Tibial nerve (tissue), 4 donors: ENCODE results near the gene ABHD8. TPM values are rescaled to one million over a fixed set of nuclear protein-coding genes. Genes with fewer than 3 reads are reported as not detected.
A peak's percentile ranks its signal among the peaks of the same experiment; 100 is the strongest.

Source experiments
- DNase-seq, 2 donors: peaks; one replicate each; pipeline ENCODE4 v3.0.0-alpha.2; 2019; ENCODE audit warnings: low spot score in 2 of 2
- H3K27ac ChIP-seq, 4 donors: fragments of 200-600 bp; sonication (generic) in 3 of 4; one replicate each; pipeline ENCODE4 v1.5.1; 2017 to 2019; ENCODE audit warnings: mild to moderate bottlenecking in 1 of 4
- H3K27me3 ChIP-seq, 2 donors: fragments of 200-600 bp; sonication (generic) in 1 of 2; one replicate each; pipeline versions ENCODE4 v1.5.1 to v1.6.0; 2017 to 2019
- H3K36me3 ChIP-seq, 3 donors: fragments of 200-600 bp; sonication (generic); one replicate each; pipeline ENCODE4 v1.5.1; 2018 to 2019
- H3K4me1 ChIP-seq, 4 donors: fragments of 200-600 bp; sonication (generic) in 3 of 4; one replicate each; pipeline ENCODE4 v1.5.1; 2017 to 2019
- H3K4me3 ChIP-seq, 4 donors: fragments of 200-600 bp; sonication (generic) in 3 of 4; one replicate each; pipeline ENCODE4 v1.5.1; 2017 to 2019; ENCODE audit warnings: mild to moderate bottlenecking in 1 of 4, moderate library complexity in 1 of 4
- H3K9me3 ChIP-seq, 4 donors: fragments of 200-600 bp; sonication (generic) in 3 of 4; one replicate each; pipeline ENCODE4 v1.5.1; 2017 to 2019
- CTCF ChIP-seq, 5 experiments: fragments of 200-600 bp in 3 of 5; fragments of 450-650 bp in 2 of 5; sonication (generic) in 3 of 5; IDR thresholded peaks; one replicate each; pipeline ENCODE4 v1.5.1; 2016 to 2019; ENCODE audit warnings: antibody characterized with exemption in 5 of 5, mild to moderate bottlenecking in 3 of 5, moderate library complexity in 2 of 5
- EP300 ChIP-seq, 2 donors: sonication (generic); formaldehyde crosslinking; IDR thresholded peaks; one replicate each; pipeline ENCODE4 v1.6.1; 2017; ENCODE audit warnings: antibody characterized with exemption in 2 of 2, mild to moderate bottlenecking in 1 of 2
- POLR2A ChIP-seq, 2 donors: fragments of 450-650 bp; IDR thresholded peaks; one replicate each; pipeline ENCODE4 v1.6.1; 2017; ENCODE audit warnings: antibody characterized with exemption in 2 of 2, mild to moderate bottlenecking in 2 of 2, moderate library complexity in 2 of 2
- WGBS, 2 donors: methylation state at CpG; one replicate each; pipeline ENCODE4 v1.1.5; 2018; 5-methylcytosine and 5-hydroxymethylcytosine counted together
- total RNA-seq, 4 donors: library from RNA; depleted of rRNA; stranded (reverse); fragments of >200 nt; gene quantifications; one replicate each; pipeline ENCODE4 v1.1.0, GENCODE V29; 2016

The ABHD8 gene
- total RNA-seq, 4 donors from 2014 or later = 15.7 to 22.9 (median 19.9) TPM

- TF ChIP-seq POLR2A (IDR thresholded peaks at IDR 0.05) = no peak
- TF ChIP-seq CTCF (IDR thresholded peaks at IDR 0.05) = no peak
- TF ChIP-seq EP300 (IDR thresholded peaks at IDR 0.05) = no peak
- Histone ChIP-seq H3K4me1 (peaks cover 0 to 46% (median 16%) of the 10 kb centered on the region in 4 donors), H3K27me3 (no peaks in the 10 kb centered on the region), H3K27ac (no peak overlapping the region), H3K36me3 (peaks cover 0 to 43% (median 9%) of the 10 kb centered on the region in 3 donors), H3K9me3 (no peaks in the 10 kb centered on the region), H3K4me3 (no peak overlapping the region)
- no peak for DNase-seq
- WGBS, 2 donors = 62 to 67% methylated on average over 11 of the region's 11 CpGs
Observed at GRCh38 chr19:17311455-17312188, 8.4 kb upstream of the ABHD8 start.

- Histone ChIP-seq H3K27ac (peak overlapping the region; percentile 43 to 92 (median 89)), H3K4me3 (peak overlapping the region; percentile 67 to 91 (median 79)), H3K4me1 (peaks cover 0 to 57% (median 24%) of the 10 kb centered on the region in 4 donors), H3K36me3 (peaks cover 0 to 30% (median 0%) of the 10 kb centered on the region in 3 donors), H3K27me3 (no peaks in the 10 kb centered on the region), H3K9me3 (no peaks in the 10 kb centered on the region)
- 6 to 8% methylated on average over 14 to 23 of the region's 23 CpGs for WGBS, 2 donors
- TF ChIP-seq CTCF (IDR thresholded peaks at IDR 0.05) (no peak), EP300 (IDR thresholded peaks at IDR 0.05) (no peak), POLR2A (IDR thresholded peaks at IDR 0.05) (no peak)
- no peak for DNase-seq
Observed at GRCh38 chr19:17309965-17310461, 6.8 kb upstream of the ABHD8 start.

GRCh38 chr19:17309198-17309964 lies 6.2 kb upstream of the ABHD8 start, which contains the start of gene DDA1:
DDA1 (plus strand) TSS chr19:17309563; CDS start chr19:17309655, 92 bp downstream.
- H3K36me3 ChIP-seq = peaks cover 0 to 25% (median 0%) of the 10 kb centered on the region in 3 donors
- DNase-seq = peak; percentile 99 to 100
- 0 to 2% methylated on average over 31 to 32 of the region's 46 CpGs for WGBS, 2 donors
- no peaks in the 10 kb centered on the region for H3K9me3 ChIP-seq
- peak within 1 kb of the TSS; percentile 67 to 91 (median 79) for H3K4me3 ChIP-seq
- peak in 1 of 5 experiments; percentile 38 for TF ChIP-seq CTCF (IDR thresholded peaks at IDR 0.05)
- peak; percentile 27 to 62 for TF ChIP-seq POLR2A (IDR thresholded peaks at IDR 0.05)
- TF ChIP-seq EP300 (IDR thresholded peaks at IDR 0.05) = peak; percentile 69 to 87
- no peaks in the 10 kb centered on the region for H3K27me3 ChIP-seq
- peaks cover 0 to 63% (median 30%) of the 10 kb centered on the region in 4 donors for H3K4me1 ChIP-seq
- H3K27ac ChIP-seq = peak within 1 kb of the TSS; percentile 43 to 92 (median 89)

- H3K4me3 ChIP-seq = no peak overlapping the region
- H3K27ac ChIP-seq = no peak overlapping the region
- no peak for DNase-seq
- no peaks in the 10 kb centered on the region for H3K27me3 ChIP-seq
- peaks cover 0 to 11% (median 0%) of the 10 kb centered on the region in 3 donors for H3K36me3 ChIP-seq
- TF ChIP-seq POLR2A (IDR thresholded peaks at IDR 0.05) (no peak), EP300 (IDR thresholded peaks at IDR 0.05) (no peak), CTCF (IDR thresholded peaks at IDR 0.05) (no peak)
- H3K4me1 ChIP-seq = peaks cover 0 to 76% (median 39%) of the 10 kb centered on the region in 4 donors
- no peaks in the 10 kb centered on the region for H3K9me3 ChIP-seq
- 89% methylated on average over 8 of the region's 8 CpGs for WGBS, 2 donors
Observed at GRCh38 chr19:17307876-17308377, 4.7 kb upstream of the ABHD8 start.
